ENCODE data around the gene MARCHF10. TPM values are rescaled to one million over a fixed set of nuclear protein-coding genes. Genes with fewer than 3 reads are reported as not detected.

Gene MARCHF10
- total and polyA plus RNA-seq, 2 donors (not counting 3 experiments of a cell fraction or from before 2014, with no cell fraction given) = 0.11 TPM; not detected in 1

GRCh38 chr17:62739645-62740388 is 68.3 kb downstream of the MARCHF10 start:
- FAIRE-seq = no peak
- Histone ChIP-seq H3K9ac (replicated peaks; ENCODE audit: extremely low read depth, insufficient read depth, low read length) (no peak overlapping the region), H3K4me1 (ENCODE audit: control insufficient read depth, extremely low read depth, insufficient read depth, low read length) (no peaks in the 10 kb centered on the region), H3K9me1 (replicated peaks; ENCODE audit: control insufficient read depth, extremely low read depth, insufficient read depth, low read length) (no peaks in the 10 kb centered on the region), H2AFZ (ENCODE audit: low read depth, low read length) (no peak overlapping the region), H3K4me2 (ENCODE audit: insufficient read depth, low read length) (no peak overlapping the region), H3K27ac (ENCODE audit: insufficient read depth, low read depth, low read length) (no peak overlapping the region), H4K20me1 (replicated peaks; ENCODE audit: control insufficient read depth, extremely low read depth, insufficient read depth, low read length) (no peaks in the 10 kb centered on the region), H3K79me2 (ENCODE audit: control insufficient read depth, insufficient read depth, low read length) (no peaks in the 10 kb centered on the region), H3K36me3 (ENCODE audit: control insufficient read depth in 2 of 2, extremely low read depth in 1 of 2, insufficient read depth in 2 of 2, low read length in 2 of 2) (no peaks in the 10 kb centered on the region), H3K4me3 (replicated peaks in 1 of 3; ENCODE audit: insufficient read depth in 1 of 3, low read depth in 1 of 3, low read length in 3 of 3) (no peak overlapping the region), H3K9me3 (replicated peaks; ENCODE audit: control insufficient read depth, insufficient read depth, low read length) (no peaks in the 10 kb centered on the region), H3K27me3 (ENCODE audit: control insufficient read depth in 2 of 2, insufficient read depth in 2 of 2, low read length in 2 of 2) (peaks cover 2% of the 10 kb centered on the region in 2 experiments)
- CTCF ChIA-PET = no interaction called here
- intact Hi-C loops (cut with micrococcal nuclease) (no loop called here), dilution Hi-C loops (cut with MboI; ENCODE audit: extremely low pct_ligation_motif_present, low sequenced_read_pairs) (no loop called here)
- no TSS peak for BruUV-seq (replicated peaks)
- POLR2A ChIA-PET = no interaction called here
- DNase-seq (ENCODE audit: low read depth, low spot score) = no peak
- no peak for TF ChIP-seq MAX (IDR thresholded peaks at IDR 0.05; ENCODE audit: insufficient read depth, insufficient read length)
- TF ChIP-seq FOS (IDR thresholded peaks at IDR 0.05; ENCODE audit: borderline replicate concordance, insufficient read depth, low read length) = no peak
- TF ChIP-seq JUN (IDR thresholded peaks at IDR 0.05; ENCODE audit: borderline replicate concordance, insufficient read depth, insufficient read length, low read depth) = no peak
- TF ChIP-seq EZH2 (IDR thresholded peaks at IDR 0.05; ENCODE audit: borderline replicate concordance, low read depth, low read length, severe bottlenecking) = no peak
- TF ChIP-seq POLR2A (IDR thresholded peaks at IDR 0.05; ENCODE audit: low read depth, low read length) = no peak
- no peak for TF ChIP-seq GATA2 (IDR thresholded peaks at IDR 0.05; ENCODE audit: insufficient read depth, insufficient read length, low read depth, low read length)
- no peak for TF ChIP-seq POLR2AphosphoS5 (IDR thresholded peaks at IDR 0.05; ENCODE audit: insufficient read depth, low read depth, low read length)
- TF ChIP-seq MYC (IDR thresholded peaks at IDR 0.05; ENCODE audit: low read depth, low read length) = no peak
- TF ChIP-seq CTCF (IDR thresholded peaks at IDR 0.05; ENCODE audit: extremely low read depth in 1 of 2, insufficient read depth in 1 of 2, low read depth in 1 of 2, low read length in 2 of 2) = no peak
